IPS-20b (cell line): ENCODE data around the gene TNFRSF6B.
"Not testable (repeated sequence)": the region's sequence is repeated elsewhere in the genome, so short reads cannot be mapped to it uniquely, and the experiment has no call there.

Experiments used
- H3K27ac ChIP-seq: one replicate; pipeline ENCODE4 v1.5.1; 2013; ENCODE audit warnings: low read length
- H3K27me3 ChIP-seq: 2 replicates; pipeline ENCODE4 v1.6.1; 2013; ENCODE audit warnings: mild to moderate bottlenecking, low read length, inconsistent platforms; ENCODE audit not compliant: insufficient read depth
- H3K36me3 ChIP-seq: 2 replicates; pipeline ENCODE4 v1.6.1; 2013; ENCODE audit warnings: low read depth, mild to moderate bottlenecking, inconsistent platforms, low read length, moderate library complexity; ENCODE audit not compliant: insufficient read depth
- H3K4me1 ChIP-seq: 2 replicates; pipeline ENCODE4 v1.6.1; 2013; ENCODE audit warnings: mild to moderate bottlenecking, control low read depth, inconsistent platforms, low read length, moderate library complexity; ENCODE audit not compliant: insufficient read depth
- H3K4me3 ChIP-seq: 2 replicates; pipeline ENCODE4 v1.5.1; 2013; ENCODE audit warnings: mild to moderate bottlenecking, low read length, inconsistent platforms
- H3K9ac ChIP-seq: 2 replicates; pipeline ENCODE4 v1.6.1; 2013; ENCODE audit warnings: low read depth, mild to moderate bottlenecking, inconsistent platforms, low read length, moderate library complexity
- H3K9me3 ChIP-seq: 2 replicates; pipeline ENCODE4 v1.6.1; 2013; ENCODE audit warnings: mild to moderate bottlenecking, low read depth, low read length, inconsistent platforms; ENCODE audit not compliant: insufficient read depth

The TNFRSF6B gene, protein sequence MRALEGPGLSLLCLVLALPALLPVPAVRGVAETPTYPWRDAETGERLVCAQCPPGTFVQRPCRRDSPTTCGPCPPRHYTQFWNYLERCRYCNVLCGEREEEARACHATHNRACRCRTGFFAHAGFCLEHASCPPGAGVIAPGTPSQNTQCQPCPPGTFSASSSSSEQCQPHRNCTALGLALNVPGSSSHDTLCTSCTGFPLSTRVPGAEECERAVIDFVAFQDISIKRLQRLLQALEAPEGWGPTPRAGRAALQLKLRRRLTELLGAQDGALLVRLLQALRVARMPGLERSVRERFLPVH

DNA sequence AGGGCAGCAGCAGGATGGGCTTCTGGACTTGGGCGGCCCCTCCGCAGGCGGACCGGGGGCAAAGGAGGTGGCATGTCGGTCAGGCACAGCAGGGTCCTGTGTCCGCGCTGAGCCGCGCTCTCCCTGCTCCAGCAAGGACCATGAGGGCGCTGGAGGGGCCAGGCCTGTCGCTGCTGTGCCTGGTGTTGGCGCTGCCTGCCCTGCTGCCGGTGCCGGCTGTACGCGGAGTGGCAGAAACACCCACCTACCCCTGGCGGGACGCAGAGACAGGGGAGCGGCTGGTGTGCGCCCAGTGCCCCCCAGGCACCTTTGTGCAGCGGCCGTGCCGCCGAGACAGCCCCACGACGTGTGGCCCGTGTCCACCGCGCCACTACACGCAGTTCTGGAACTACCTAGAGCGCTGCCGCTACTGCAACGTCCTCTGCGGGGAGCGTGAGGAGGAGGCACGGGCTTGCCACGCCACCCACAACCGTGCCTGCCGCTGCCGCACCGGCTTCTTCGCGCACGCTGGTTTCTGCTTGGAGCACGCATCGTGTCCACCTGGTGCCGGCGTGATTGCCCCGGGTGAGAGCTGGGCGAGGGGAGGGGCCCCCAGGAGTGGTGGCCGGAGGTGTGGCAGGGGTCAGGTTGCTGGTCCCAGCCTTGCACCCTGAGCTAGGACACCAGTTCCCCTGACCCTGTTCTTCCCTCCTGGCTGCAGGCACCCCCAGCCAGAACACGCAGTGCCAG, at the start of gene TNFRSF6B:
TNFRSF6B (plus strand) TSS at position 25 of the 729 bp plus-strand sequence; CDS start at position 141, 116 bp downstream.
- Histone ChIP-seq H3K27me3 (no peaks in the 10 kb centered on the region), H3K36me3 (no peaks in the 10 kb centered on the region), H3K9me3 (no peaks in the 10 kb centered on the region), H3K9ac (peak within 1 kb of the TSS; percentile 51), H3K4me1 (no peaks in the 10 kb centered on the region), H3K27ac (no peak within 1 kb of the TSS), H3K4me3 (peak within 1 kb of the TSS; percentile 60)

- H3K36me3 ChIP-seq = no peaks in the 10 kb centered on the region
- no peaks in the 10 kb centered on the region for H3K9me3 ChIP-seq
- H3K27ac ChIP-seq = no peak overlapping the region
- peaks cover 11% of the 10 kb centered on the region for H3K27me3 ChIP-seq
- no peak overlapping the region for H3K9ac ChIP-seq
- H3K4me3 ChIP-seq = no peak overlapping the region
- no peaks in the 10 kb centered on the region for H3K4me1 ChIP-seq
Measured at GRCh38 chr20:63648190-63648589, 48.3 kb upstream of the TNFRSF6B start.

- Histone ChIP-seq H3K4me3 (no peak overlapping the region), H3K27ac (no peak overlapping the region), H3K9ac (no peak overlapping the region), H3K36me3 (no peaks in the 10 kb centered on the region), H3K9me3 (no peaks in the 10 kb centered on the region), H3K27me3 (peaks cover 11% of the 10 kb centered on the region), H3K4me1 (peaks cover under 1% of the 10 kb centered on the region)
Measured at GRCh38 chr20:63648895-63649589, 47.4 kb upstream of the TNFRSF6B start.

DNA sequence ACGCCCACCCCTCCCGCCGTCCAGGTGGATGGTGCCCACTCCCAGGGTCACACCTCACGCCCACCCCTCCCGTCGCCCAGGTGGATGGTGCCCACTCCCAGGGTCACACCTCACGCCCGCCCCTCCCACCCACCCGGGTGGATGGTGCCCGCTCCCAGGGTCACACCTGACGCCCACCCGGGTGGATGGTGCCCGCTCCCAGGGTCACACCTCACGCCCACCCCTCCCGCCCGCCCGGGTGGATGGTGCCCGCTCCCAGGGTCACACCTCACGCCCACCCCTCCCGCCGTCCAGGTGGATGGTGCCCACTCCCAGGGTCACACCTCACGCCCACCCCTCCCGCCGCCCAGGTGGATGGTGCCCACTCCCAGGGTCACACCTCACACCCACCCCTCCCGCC, 46.0 kb upstream of the TNFRSF6B start:
- H3K4me1 ChIP-seq, H3K4me3 ChIP-seq, H3K9me3 ChIP-seq, H3K9ac ChIP-seq, H3K36me3 ChIP-seq, H3K27ac ChIP-seq: not testable (repeated sequence)
- peaks cover 11% of the 10 kb centered on the region for H3K27me3 ChIP-seq

- H3K9ac ChIP-seq = peak overlapping the region; percentile 48; the same call in 1 of the 2 replicates
- peak overlapping the region; percentile 59; the same call in 1 of the 2 replicates for H3K4me3 ChIP-seq
- no peak overlapping the region for H3K27ac ChIP-seq
Measured at GRCh38 chr20:63651942-63652191, 44.6 kb upstream of the TNFRSF6B start.

GRCh38 chr20:63652192-63652980, 44.1 kb upstream of the TNFRSF6B start:
- no peaks in the 10 kb centered on the region for H3K9me3 ChIP-seq
- no peaks in the 10 kb centered on the region for H3K36me3 ChIP-seq
- H3K4me1 ChIP-seq = peaks cover 10% of the 10 kb centered on the region
- H3K27ac ChIP-seq = no peak overlapping the region
- H3K27me3 ChIP-seq = peaks cover 11% of the 10 kb centered on the region
- peak overlapping the region; percentile 59; the same call in 1 of the 2 replicates for H3K4me3 ChIP-seq
- peak overlapping the region; percentile 48; the same call in 1 of the 2 replicates for H3K9ac ChIP-seq

More at GRCh38 chr20:63651942-63652191, 44.6 kb upstream of the TNFRSF6B start:
- H3K4me1 ChIP-seq = peaks cover 8% of the 10 kb centered on the region
- peaks cover 11% of the 10 kb centered on the region for H3K27me3 ChIP-seq
- no peaks in the 10 kb centered on the region for H3K9me3 ChIP-seq
- no peaks in the 10 kb centered on the region for H3K36me3 ChIP-seq

DNA sequence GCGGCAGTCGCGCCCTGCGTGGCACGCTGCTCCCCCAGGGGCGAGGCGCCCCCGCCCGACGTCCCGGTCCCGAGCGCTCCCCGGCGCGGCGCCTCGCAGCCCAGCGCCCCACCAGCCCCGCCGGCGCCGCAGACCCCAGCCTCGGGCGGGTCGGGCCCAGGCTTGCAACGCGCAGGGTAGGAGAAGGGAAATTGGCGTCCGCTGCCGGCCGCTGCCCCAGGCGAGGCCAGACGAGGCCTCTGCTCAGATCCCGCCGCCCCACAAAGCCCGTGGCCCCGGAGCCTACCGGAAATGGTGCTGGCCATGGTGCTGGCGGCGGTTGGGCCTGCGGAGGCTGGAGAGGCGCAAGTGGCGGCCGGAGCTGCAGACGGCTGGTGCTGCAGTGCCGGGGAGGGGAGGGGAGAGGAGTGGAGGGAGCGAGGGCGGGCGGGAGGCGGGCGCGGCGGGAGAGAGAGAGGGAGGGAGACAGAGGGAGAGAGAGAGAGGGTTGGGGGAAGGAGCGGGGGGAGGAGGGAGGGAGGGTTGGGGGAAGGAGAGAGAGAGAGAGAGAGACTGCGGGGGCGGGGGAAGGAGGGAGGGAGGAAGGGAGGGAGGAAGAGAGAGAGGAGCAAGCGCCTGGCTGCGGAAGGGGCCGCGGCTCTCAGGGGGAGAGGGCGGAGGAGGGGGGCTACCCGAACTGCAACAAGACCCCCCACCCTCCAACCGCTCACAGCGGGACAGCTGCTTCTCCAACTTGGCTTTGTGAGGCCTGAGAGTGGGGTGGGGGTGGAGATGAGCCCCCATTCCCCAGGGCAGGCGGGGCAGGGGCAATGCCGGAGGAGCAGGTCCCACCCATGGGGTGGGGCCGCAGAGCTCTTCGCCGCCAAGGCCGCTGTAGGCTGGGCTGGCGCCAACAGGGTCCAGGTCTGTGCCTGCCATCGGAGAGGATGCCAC, 43.1 kb upstream of the TNFRSF6B start, which contains the start of gene STMN3:
STMN3 (minus strand) TSS at position 384 of the 933 bp plus-strand sequence; CDS start at position 305, 79 bp downstream.
- peak within 1 kb of the TSS; percentile 83 for H3K4me3 ChIP-seq
- peaks cover 11% of the 10 kb centered on the region for H3K27me3 ChIP-seq
- H3K9ac ChIP-seq = peak within 1 kb of the TSS; percentile 96
- H3K36me3 ChIP-seq = no peaks in the 10 kb centered on the region
- H3K4me1 ChIP-seq = peaks cover 11% of the 10 kb centered on the region
- H3K27ac ChIP-seq = peak within 1 kb of the TSS; percentile 94
- H3K9me3 ChIP-seq = no peaks in the 10 kb centered on the region

DNA sequence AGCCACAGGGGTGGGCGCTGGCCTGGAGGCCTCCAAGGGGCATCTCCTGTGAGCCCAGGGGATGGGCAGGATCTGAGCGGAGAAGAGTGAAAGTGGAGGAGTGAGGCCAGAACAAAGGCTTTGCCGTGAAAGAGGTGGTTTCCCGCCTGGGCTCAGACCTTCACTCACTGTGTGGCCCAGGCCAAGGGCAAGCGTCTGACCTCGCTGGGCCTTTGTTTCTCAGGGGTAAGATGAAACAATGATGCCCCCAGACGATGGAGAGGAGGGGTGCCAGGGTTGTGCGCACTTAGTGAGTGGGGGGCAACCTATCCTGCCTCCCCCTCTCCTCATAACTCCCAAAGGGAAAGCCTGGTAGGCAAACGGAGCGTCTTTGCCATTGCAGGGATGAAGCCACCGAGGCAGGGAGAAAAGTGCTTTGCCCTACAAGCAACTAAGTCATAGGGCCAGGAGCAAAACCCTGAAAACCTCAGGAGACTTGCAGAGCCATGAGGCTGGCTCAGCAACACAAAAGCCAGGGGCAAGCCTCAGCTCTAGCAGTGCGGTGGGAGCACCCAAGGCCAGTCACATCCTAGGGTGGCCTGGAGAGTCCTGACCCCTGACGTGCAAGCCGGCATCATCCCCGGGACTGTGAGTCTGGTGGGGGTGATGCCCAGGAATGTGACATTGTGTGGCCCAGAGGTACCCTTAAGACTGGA, 42.3 kb upstream of the TNFRSF6B start:
- Histone ChIP-seq H3K4me3 (peak overlapping the region; percentile 83), H3K9ac (peak overlapping the region; percentile 96), H3K36me3 (no peaks in the 10 kb centered on the region), H3K27me3 (peaks cover 11% of the 10 kb centered on the region), H3K9me3 (no peaks in the 10 kb centered on the region), H3K27ac (peak overlapping the region; percentile 94), H3K4me1 (peaks cover 11% of the 10 kb centered on the region)

- Histone ChIP-seq H3K9me3 (no peaks in the 10 kb centered on the region), H3K4me3 (no peak overlapping the region), H3K27ac (no peak overlapping the region), H3K9ac (no peak overlapping the region; the same call in 1 of the 2 replicates), H3K27me3 (peaks cover 11% of the 10 kb centered on the region), H3K4me1 (peaks cover 11% of the 10 kb centered on the region), H3K36me3 (0 out of 2 replicates have a peak, but pooled peaks cover under 1% of the 10 kb centered on the region)
Measured at GRCh38 chr20:63655249-63655648, 41.2 kb upstream of the TNFRSF6B start.

DNA sequence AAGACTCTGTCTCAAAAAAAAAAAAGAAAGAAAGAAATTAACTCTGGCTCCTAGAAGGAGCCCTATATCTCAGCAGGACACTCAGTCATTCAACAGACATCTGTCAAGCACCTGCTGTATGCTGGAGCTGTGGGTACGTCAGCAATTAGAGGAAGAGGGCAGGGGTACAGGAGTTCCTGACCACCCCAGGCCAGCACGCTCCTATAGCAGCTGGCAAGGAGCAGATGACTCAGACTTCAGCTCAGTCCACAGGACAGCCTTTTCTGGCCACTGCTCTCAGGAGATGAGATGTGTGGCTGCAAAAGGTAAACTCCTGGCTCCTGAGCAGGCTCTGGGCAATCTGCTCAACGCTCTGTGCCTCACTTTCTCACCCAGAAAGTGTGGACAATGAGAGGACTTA, 40.0 kb upstream of the TNFRSF6B start:
- H3K9me3 ChIP-seq = no peaks in the 10 kb centered on the region
- H3K4me3 ChIP-seq = no peak overlapping the region
- peaks cover 13% of the 10 kb centered on the region; the same call in 1 of the 2 replicates for H3K36me3 ChIP-seq
- H3K27me3 ChIP-seq = peaks cover 7% of the 10 kb centered on the region
- no peak overlapping the region for H3K27ac ChIP-seq
- peaks cover 11% of the 10 kb centered on the region for H3K4me1 ChIP-seq
- no peak overlapping the region for H3K9ac ChIP-seq
